ENCODE results near the gene BIN1. TPM values are rescaled to one million over a fixed set of nuclear protein-coding genes. Genes with fewer than 3 reads are reported as not detected.

The BIN1 gene
- polyA plus RNA-seq, 3 donors from 2014 or later = 110 to 169 (median 167) TPM

GRCh38 chr2:127087791-127088495, 19.0 kb downstream of the BIN1 start:
- Mint-ChIP-seq H3K27ac (peak overlapping the region in 2 of 6 donors; percentile 62 to 85), H3K9me3 (no peaks in the 10 kb centered on the region), H3K27me3 (ENCODE audit: low read depth in 3 of 3) (peaks cover 2 to 15% (median 12%) of the 10 kb centered on the region in 3 donors), H3K4me3 (no peak overlapping the region), H3K4me1 (peaks cover 44 to 59% of the 10 kb centered on the region in 2 donors), H3K36me3 (no peaks in the 10 kb centered on the region)
- DNase-seq = no peak

DNA sequence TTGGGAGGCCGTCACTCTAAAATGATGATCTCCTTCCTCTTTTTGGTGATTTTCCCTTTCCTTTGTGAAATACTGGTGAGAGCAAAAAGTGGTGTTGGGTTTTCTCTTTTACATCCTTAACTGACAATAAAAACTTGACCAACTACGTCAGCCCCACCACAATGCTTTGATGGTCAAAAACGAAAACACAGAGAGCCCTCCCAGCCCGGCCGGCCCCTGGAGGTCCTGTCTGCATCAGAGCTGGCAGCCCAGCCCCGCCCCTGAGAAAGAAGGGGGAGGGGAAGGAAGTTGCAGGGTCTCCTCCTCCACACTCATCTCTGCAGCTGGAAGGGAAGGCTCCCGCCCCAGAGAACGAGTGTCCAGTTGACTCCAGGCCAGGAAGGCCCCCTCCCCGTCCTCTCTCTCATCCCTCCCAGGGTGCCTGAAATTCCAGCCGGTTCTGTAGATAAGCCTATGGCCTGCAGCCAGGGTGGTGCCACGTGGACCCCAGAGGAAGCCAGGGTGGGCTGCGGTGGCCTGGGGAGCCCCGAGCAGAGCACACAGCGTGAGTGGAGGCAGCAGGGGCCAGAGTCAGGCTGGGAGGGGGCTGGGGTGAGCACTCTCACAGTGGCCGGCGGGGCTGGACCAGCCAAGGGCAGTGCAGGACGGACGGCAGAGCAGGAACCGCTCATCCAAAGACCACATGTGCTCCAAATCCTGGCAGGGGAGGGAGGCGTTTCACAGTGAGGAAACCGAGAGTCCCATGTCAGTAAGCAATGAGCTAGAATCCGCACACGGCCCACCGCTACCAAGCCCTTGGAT, 19.8 kb downstream of the BIN1 start:
- no peaks in the 10 kb centered on the region for H3K36me3 Mint-ChIP-seq
- peaks cover 2 to 15% (median 12%) of the 10 kb centered on the region in 3 donors for H3K27me3 Mint-ChIP-seq (ENCODE audit: low read depth in 3 of 3)
- peaks cover 51 to 64% of the 10 kb centered on the region in 2 donors for H3K4me1 Mint-ChIP-seq
- peak; percentile 36 to 55 (median 41) for DNase-seq
- no peaks in the 10 kb centered on the region for H3K9me3 Mint-ChIP-seq
- H3K27ac Mint-ChIP-seq = peak overlapping the region; percentile 82 to 99 (median 96)
- peak overlapping the region; percentile 57 to 79 (median 76) for H3K4me3 Mint-ChIP-seq

GRCh38 chr2:127085317-127085681, 21.7 kb downstream of the BIN1 start:
- Mint-ChIP-seq H3K9me3 (no peaks in the 10 kb centered on the region), H3K4me3 (peak overlapping the region; percentile 71 to 95 (median 72)), H3K27me3 (ENCODE audit: low read depth in 3 of 3) (peaks cover 6 to 28% (median 21%) of the 10 kb centered on the region in 3 donors), H3K27ac (peak overlapping the region; percentile 96 to 99 (median 98)), H3K4me1 (peaks cover 67 to 77% of the 10 kb centered on the region in 2 donors), H3K36me3 (no peaks in the 10 kb centered on the region)
- peak in 2 of 3 donors; percentile 18 to 36 for DNase-seq

- Mint-ChIP-seq H3K4me3 (peak overlapping the region; percentile 71 to 95 (median 72)), H3K36me3 (no peaks in the 10 kb centered on the region), H3K27ac (peak overlapping the region; percentile 96 to 99 (median 98)), H3K4me1 (peaks cover 73 to 83% of the 10 kb centered on the region in 2 donors), H3K9me3 (no peaks in the 10 kb centered on the region), H3K27me3 (ENCODE audit: low read depth in 3 of 3) (peaks cover 6 to 28% (median 22%) of the 10 kb centered on the region in 3 donors)
- peak; percentile 83 to 86 (median 83) for DNase-seq
Measured at GRCh38 chr2:127084611-127085316, 22.2 kb downstream of the BIN1 start.

DNA sequence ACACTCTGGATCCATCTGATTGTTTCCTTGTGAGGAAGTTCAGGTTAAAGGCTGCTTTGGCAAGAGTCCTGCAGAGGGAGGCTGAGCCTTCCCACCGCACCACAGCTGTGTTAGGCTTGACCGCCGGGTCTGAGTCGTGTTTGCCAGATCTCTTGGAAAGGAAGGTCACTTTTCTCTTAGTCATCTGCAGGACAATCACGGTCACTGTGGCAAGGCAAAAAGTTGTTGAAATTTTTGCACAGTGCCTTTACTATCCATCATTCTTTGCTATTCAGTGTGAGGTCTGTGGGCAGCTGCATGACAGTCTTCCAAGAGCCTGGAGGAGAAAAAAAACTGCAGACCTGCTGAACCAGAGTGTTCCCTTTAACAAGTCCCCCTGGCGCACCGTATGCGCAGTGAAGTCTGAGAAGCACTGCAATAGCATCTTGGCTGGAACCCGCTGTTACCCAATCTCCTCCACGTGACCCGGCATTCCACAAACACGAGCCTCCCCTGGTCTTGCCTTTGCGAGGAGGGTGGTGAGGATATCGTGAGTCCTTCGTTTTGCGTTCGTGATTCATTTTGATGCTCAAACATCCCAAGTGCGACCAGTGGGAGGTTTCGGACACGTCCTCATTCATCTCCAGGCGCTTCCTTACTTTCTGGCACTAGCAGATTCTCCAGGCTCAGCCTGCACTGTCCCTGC, 23.0 kb downstream of the BIN1 start:
- H3K9me3 Mint-ChIP-seq = no peaks in the 10 kb centered on the region
- H3K4me1 Mint-ChIP-seq = peaks cover 81 to 91% of the 10 kb centered on the region in 2 donors
- DNase-seq = no peak
- H3K27ac Mint-ChIP-seq = peak overlapping the region; percentile 96 to 99 (median 98)
- H3K4me3 Mint-ChIP-seq = peak overlapping the region; percentile 69 to 95 (median 72)
- H3K36me3 Mint-ChIP-seq = no peaks in the 10 kb centered on the region
- peaks cover 8 to 30% (median 22%) of the 10 kb centered on the region in 3 donors for H3K27me3 Mint-ChIP-seq (ENCODE audit: low read depth in 3 of 3)

GRCh38 chr2:127082974-127083373, 24.0 kb downstream of the BIN1 start:
- peak overlapping the region; percentile 40 to 95 (median 90) for H3K4me3 Mint-ChIP-seq
- H3K36me3 Mint-ChIP-seq = no peaks in the 10 kb centered on the region
- H3K4me1 Mint-ChIP-seq = peaks cover 90 to 93% of the 10 kb centered on the region in 2 donors
- H3K9me3 Mint-ChIP-seq = no peaks in the 10 kb centered on the region
- no peak for DNase-seq
- peak overlapping the region; percentile 96 to 99 (median 98) for H3K27ac Mint-ChIP-seq
- H3K27me3 Mint-ChIP-seq (ENCODE audit: low read depth in 3 of 3) = peaks cover 11 to 30% (median 26%) of the 10 kb centered on the region in 3 donors

DNA sequence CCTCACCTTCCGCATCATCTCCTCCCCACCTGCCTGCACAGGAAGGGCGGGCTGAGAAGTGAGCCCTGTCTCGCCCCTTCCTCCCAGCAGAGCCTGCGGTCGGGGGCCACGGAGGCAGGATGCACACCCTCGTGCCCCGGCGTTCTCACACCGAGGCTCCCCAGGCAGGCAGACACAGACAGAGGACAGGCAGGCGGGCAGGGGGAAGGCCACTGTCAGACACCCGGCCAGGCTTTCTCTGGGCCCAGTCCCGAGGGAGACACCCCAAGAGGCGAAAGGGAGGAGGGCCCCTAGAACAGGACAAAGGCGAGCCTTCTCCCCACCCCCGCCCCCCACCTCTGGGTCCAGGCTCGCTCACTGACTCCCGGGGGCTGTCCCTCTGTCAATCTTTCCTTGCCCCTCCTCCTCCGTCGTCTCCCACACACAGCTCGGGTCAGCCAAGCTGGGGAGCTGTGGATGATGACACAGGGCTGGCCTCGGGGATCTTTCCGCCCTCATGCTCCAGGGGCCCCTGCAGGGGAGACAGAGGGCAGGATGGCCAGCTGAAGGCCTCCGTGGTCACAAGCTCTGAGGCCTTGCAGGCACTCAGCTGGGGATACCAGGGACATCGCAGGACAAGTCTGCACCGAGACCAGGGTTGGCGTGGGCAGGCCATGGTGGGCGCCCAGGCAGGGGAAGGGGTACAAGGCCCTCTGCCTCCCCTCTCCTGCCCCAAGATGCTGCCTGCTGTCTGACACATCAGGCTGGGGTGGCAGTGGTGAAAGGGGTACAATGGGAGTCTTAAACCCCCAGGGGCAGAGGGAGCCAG, 24.9 kb downstream of the BIN1 start:
- Mint-ChIP-seq H3K9me3 (no peaks in the 10 kb centered on the region), H3K27me3 (ENCODE audit: low read depth in 3 of 3) (peaks cover 11 to 30% (median 26%) of the 10 kb centered on the region in 3 donors), H3K36me3 (no peaks in the 10 kb centered on the region), H3K4me3 (peak overlapping the region; percentile 85 to 95 (median 90)), H3K4me1 (peaks cover 94 to 97% of the 10 kb centered on the region in 2 donors), H3K27ac (peak overlapping the region; percentile 96 to 99 (median 98))
- peak; percentile 90 to 91 (median 91) for DNase-seq

GRCh38 chr2:127080938-127081755, 25.8 kb downstream of the BIN1 start:
- peak overlapping the region; percentile 85 to 95 (median 90) for H3K4me3 Mint-ChIP-seq
- H3K27me3 Mint-ChIP-seq (ENCODE audit: low read depth in 3 of 3) = peaks cover 9 to 30% (median 25%) of the 10 kb centered on the region in 3 donors
- peak; percentile 73 to 82 (median 73) for DNase-seq
- peak overlapping the region; percentile 96 to 99 (median 98) for H3K27ac Mint-ChIP-seq
- H3K9me3 Mint-ChIP-seq = no peaks in the 10 kb centered on the region
- no peaks in the 10 kb centered on the region for H3K36me3 Mint-ChIP-seq
- H3K4me1 Mint-ChIP-seq = peaks cover 93% of the 10 kb centered on the region in 2 donors

- Mint-ChIP-seq H3K4me3 (peak overlapping the region; percentile 85 to 95 (median 90)), H3K27ac (peak overlapping the region; percentile 96 to 99 (median 98)), H3K36me3 (no peaks in the 10 kb centered on the region), H3K9me3 (no peaks in the 10 kb centered on the region), H3K27me3 (ENCODE audit: low read depth in 3 of 3) (peaks cover 9 to 30% (median 25%) of the 10 kb centered on the region in 3 donors), H3K4me1 (peaks cover 88 to 90% of the 10 kb centered on the region in 2 donors)
- peak in 2 of 3 donors; percentile 59 to 61 for DNase-seq
Measured at GRCh38 chr2:127080226-127080937, 26.6 kb downstream of the BIN1 start.

GRCh38 chr2:127079358-127079920, 27.5 kb downstream of the BIN1 start:
- Mint-ChIP-seq H3K27ac (peak overlapping the region; percentile 96 to 99 (median 98)), H3K4me1 (peaks cover 78 to 90% of the 10 kb centered on the region in 2 donors), H3K36me3 (no peaks in the 10 kb centered on the region), H3K4me3 (peak overlapping the region; percentile 85 to 95 (median 90)), H3K27me3 (ENCODE audit: low read depth in 3 of 3) (peaks cover 9 to 26% (median 20%) of the 10 kb centered on the region in 3 donors), H3K9me3 (no peaks in the 10 kb centered on the region)
- peak in 2 of 3 donors; percentile 23 to 26 for DNase-seq

Data from immature natural killer cell (primary cell).